GM23248 (cell line): ENCODE measurements around the gene MDH1B. TPM values are rescaled to one million over a fixed set of nuclear protein-coding genes. Genes with fewer than 3 reads are reported as not detected.

Experiments used
- DNase-seq: peaks from one replicate; pipeline ENCODE4 v3.0.0-alpha.2; 2015
- H2AFZ ChIP-seq: fragments of 200-600 bp; sonication (generic); 2 replicates; pipeline ENCODE4 v1.6.1; 2016; ENCODE audit warnings: antibody characterized with exemption
- H3F3A ChIP-seq: fragments of 200-600 bp; sonication (generic); 2 replicates; pipeline ENCODE4 v1.6.1; 2016; ENCODE audit warnings: mild to moderate bottlenecking, antibody characterized with exemption, mixed run types; ENCODE audit not compliant: insufficient read depth
- H3K27ac ChIP-seq: fragments of 200-600 bp; sonication (generic); 2 replicates; pipeline ENCODE4 v1.5.1; 2016; ENCODE audit warnings: mild to moderate bottlenecking
- H3K27me3 ChIP-seq: fragments of 200-600 bp; sonication (generic); replicated peaks from 2 replicates; pipeline ENCODE4 v1.6.1; 2016; ENCODE audit warnings: mild to moderate bottlenecking; ENCODE audit not compliant: insufficient read depth
- H3K36me3 ChIP-seq: fragments of 200-600 bp; sonication (generic); 2 replicates; pipeline ENCODE4 v1.6.1; 2016; ENCODE audit warnings: low read depth, mild to moderate bottlenecking
- H3K4me1 ChIP-seq: fragments of 200-600 bp; sonication (generic); 2 replicates; pipeline ENCODE4 v1.6.1; 2016; ENCODE audit warnings: mild to moderate bottlenecking; ENCODE audit not compliant: insufficient read depth
- H3K4me2 ChIP-seq: fragments of 200-600 bp; sonication (generic); one replicate; pipeline ENCODE4 v1.6.1; 2016; ENCODE audit warnings: mild to moderate bottlenecking; ENCODE audit not compliant: unreplicated experiment
- H3K4me3 ChIP-seq: fragments of 200-600 bp; sonication (generic); 2 replicates; pipeline ENCODE4 v1.5.1; 2016; ENCODE audit warnings: mild to moderate bottlenecking
- H3K79me2 ChIP-seq: fragments of 200-600 bp; sonication (generic); 2 replicates; pipeline ENCODE4 v1.6.1; 2016; ENCODE audit warnings: mild to moderate bottlenecking; ENCODE audit not compliant: insufficient read depth
- H3K9ac ChIP-seq: fragments of 200-600 bp; sonication (generic); 2 replicates; pipeline ENCODE4 v1.6.1; 2016; ENCODE audit warnings: mild to moderate bottlenecking
- H3K9me2 ChIP-seq: fragments of 200-600 bp; sonication (generic); 2 replicates; pipeline ENCODE4 v1.6.1; 2016; ENCODE audit warnings: mixed run types, mild to moderate bottlenecking, moderate library complexity; ENCODE audit not compliant: insufficient read depth
- H3K9me3 ChIP-seq: fragments of 200-600 bp; sonication (generic); one replicate; pipeline ENCODE4 v1.6.1; 2017; ENCODE audit warnings: low read depth
- H4K20me1 ChIP-seq: fragments of 200-600 bp; sonication (generic); 2 replicates; pipeline ENCODE4 v1.6.0; 2016; ENCODE audit not compliant: insufficient read depth
- EZH2 ChIP-seq: fragments of 200-600 bp; sonication (generic); IDR thresholded peaks from 2 replicates; pipeline ENCODE4 v1.6.1; 2018; ENCODE audit warnings: antibody characterized with exemption, mild to moderate bottlenecking; ENCODE audit not compliant: insufficient read depth, poor library complexity, severe bottlenecking
- EZH2phosphoT487 ChIP-seq: fragments of 200-600 bp; sonication (generic); IDR thresholded peaks from 2 replicates; pipeline ENCODE4 v1.6.1; 2018; ENCODE audit warnings: antibody characterized with exemption, moderate library complexity, mild to moderate bottlenecking, low read depth; ENCODE audit not compliant: insufficient read depth
- WGBS, 2 experiments: methylation state at CpG; one replicate each; pipeline ENCODE4 v1.1.6; 2015 to 2017; ENCODE audit warnings: low lambda C conversion rate in 2 of 2, low coverage in 1 of 2; ENCODE audit errors: missing lambda C conversion rate in 2 of 2; 5-methylcytosine and 5-hydroxymethylcytosine counted together
- in situ Hi-C: fragments of 300-500 bp; cut with MboI; formaldehyde crosslinking; loops from 2 replicates; pipeline ENCODE4 v1.15.0; 2020
- polyA plus RNA-seq: library from polyadenylated mRNA; unstranded; fragments of >200 nt; fragmentation: Nextera tagmentation; extraction: Ambion mirVana; gene quantifications from 2 replicates; pipeline ENCODE4 v1.2.1, GENCODE V29; 2016
- total RNA-seq: library from RNA; depleted of rRNA; stranded (reverse); fragments of >200 nt; shearing (Covaris generic); gene quantifications from 2 replicates; pipeline ENCODE4 v1.2.3, GENCODE V29; 2014

MDH1B gene
- total and polyA plus RNA-seq, 2 experiments from 2014 or later: 0.54 to 0.80 TPM

DNA sequence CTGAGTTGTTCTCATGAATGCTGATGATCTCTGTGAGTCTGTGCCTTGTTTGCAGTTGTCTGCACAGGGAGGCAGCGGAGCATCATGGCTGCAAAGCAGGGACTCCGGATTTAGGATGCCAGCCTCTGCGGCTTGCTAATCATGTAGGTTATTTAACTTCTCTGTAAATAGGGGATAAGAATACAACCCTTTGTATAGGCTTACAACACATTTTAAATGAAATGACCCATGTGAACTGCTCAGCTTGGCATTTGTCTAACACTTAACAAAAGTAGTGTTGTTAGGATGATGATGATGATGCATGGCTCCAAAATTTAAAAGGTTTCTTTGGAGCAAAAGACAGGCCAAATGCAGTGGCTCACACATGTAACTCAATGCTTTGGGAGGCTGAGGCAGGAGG, 66.3 kb downstream of the MDH1B start:
- H3K4me1 ChIP-seq: peaks cover 4% of the 10 kb centered on the region; the same call in 1 of the 2 replicates

DNA sequence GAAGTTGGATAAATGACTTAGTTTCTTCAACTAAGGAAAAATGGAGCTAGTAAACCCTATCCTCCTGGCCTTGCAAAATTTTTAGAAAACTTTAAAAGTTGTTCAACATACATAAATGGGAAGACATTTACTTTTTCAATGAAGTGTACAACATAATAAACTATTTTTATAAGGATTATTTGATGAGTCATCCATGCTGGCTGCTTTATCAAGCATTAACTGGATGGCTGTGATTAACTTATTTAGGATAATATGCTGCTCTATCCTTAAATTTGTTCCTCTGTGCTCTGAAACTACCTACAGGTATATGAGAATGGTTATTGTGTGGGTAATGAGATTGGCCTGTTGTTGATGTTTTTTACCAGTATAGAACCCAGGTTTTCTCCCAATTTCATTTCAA, 68.2 kb downstream of the MDH1B start:
- DNase-seq: peak; percentile 25
- peaks cover 4% of the 10 kb centered on the region; the same call in 1 of the 2 replicates for H3K4me1 ChIP-seq
- TF ChIP-seq EZH2phosphoT487 (no peak), EZH2 (no peak)
- H3K9me3 ChIP-seq: no peaks in the 10 kb centered on the region
- H3K27me3 ChIP-seq: no peaks in the 10 kb centered on the region
- H3K4me3 ChIP-seq: no peak overlapping the region
- no peaks in the 10 kb centered on the region for H4K20me1 ChIP-seq
- in situ Hi-C loops: loop anchor here (25.0 kb wide), 1 partner anchor 790 kb away; no protein-coding TSS in a partner anchor
- H2AFZ ChIP-seq: no peak overlapping the region
- no peaks in the 10 kb centered on the region for H3K79me2 ChIP-seq
- no peaks in the 10 kb centered on the region for H3K36me3 ChIP-seq
- no peaks in the 10 kb centered on the region for H3K9me2 ChIP-seq
- no peak overlapping the region for H3K27ac ChIP-seq
- no peak overlapping the region for H3K9ac ChIP-seq
- no peaks in the 10 kb centered on the region for H3F3A ChIP-seq
- no peak overlapping the region for H3K4me2 ChIP-seq

More for the DNA sequence above, 66.3 kb downstream of the MDH1B start:
- no peak overlapping the region for H3K4me3 ChIP-seq
- no peaks in the 10 kb centered on the region for H3K9me2 ChIP-seq
- no peaks in the 10 kb centered on the region; the same call in 1 of the 2 replicates for H3K27me3 ChIP-seq
- no peak for DNase-seq
- H3K27ac ChIP-seq: no peak overlapping the region
- 68 to 71% methylated on average over 3 of the region's 3 CpGs for WGBS, 2 experiments
- no peaks in the 10 kb centered on the region for H4K20me1 ChIP-seq
- H3K79me2 ChIP-seq: no peaks in the 10 kb centered on the region
- no peaks in the 10 kb centered on the region for H3K36me3 ChIP-seq
- H3K4me2 ChIP-seq: no peak overlapping the region
- TF ChIP-seq EZH2 (no peak), EZH2phosphoT487 (no peak)
- H2AFZ ChIP-seq: no peak overlapping the region
- no peaks in the 10 kb centered on the region for H3F3A ChIP-seq
- no peak overlapping the region for H3K9ac ChIP-seq
- no peaks in the 10 kb centered on the region for H3K9me3 ChIP-seq
- in situ Hi-C loops: loop anchor here (25.0 kb wide), 1 partner anchor 788 kb away; no protein-coding TSS in a partner anchor

DNA sequence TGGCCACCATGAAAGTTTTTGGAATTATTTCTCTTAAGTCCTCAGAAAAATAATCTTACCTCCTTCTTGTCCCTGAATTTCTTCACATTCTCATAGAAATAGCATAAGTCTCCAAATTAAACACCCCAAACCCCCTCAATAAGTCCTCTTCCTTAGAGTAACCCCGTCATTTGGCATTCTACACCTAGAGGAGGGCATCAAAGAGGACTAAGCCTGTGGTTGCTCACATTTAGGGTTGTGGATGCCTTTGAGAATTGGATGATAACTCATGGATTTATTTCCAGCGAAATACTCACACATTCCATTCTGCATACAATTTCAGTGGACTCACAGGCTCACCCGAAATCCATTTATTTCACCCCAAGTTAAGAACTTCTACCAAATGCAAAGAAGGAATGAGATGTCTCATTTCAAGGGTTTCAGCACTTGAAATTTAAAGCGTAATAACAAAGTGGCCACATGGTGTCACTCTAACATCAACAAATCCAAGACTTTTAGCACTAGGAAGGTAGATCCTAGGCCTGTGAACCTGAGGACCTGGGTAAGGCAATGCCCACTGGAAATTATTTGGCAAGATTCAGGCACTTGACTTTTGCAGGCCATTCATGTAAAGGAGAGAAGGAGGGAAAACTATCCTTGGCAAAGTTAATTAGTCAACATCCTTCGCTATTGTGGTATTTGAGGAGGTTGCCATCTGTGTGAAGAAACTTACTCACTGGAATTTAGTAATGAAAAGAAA, 71.6 kb downstream of the MDH1B start:
- H3K4me3 ChIP-seq: no peak overlapping the region
- in situ Hi-C loops: loop anchor here (25.0 kb wide), 1 partner anchor 794 kb away; no protein-coding TSS in a partner anchor
- no peaks in the 10 kb centered on the region for H3K36me3 ChIP-seq
- DNase-seq: peak; percentile 67
- no peak overlapping the region for H3K4me2 ChIP-seq
- 18 to 19% methylated on average over 5 of the region's 5 CpGs for whole genome bisulfite sequencing, 2 experiments
- no peak for TF ChIP-seq EZH2
- TF ChIP-seq EZH2phosphoT487: no peak
- no peak overlapping the region for H3K27ac ChIP-seq
- H3K27me3 ChIP-seq: no peaks in the 10 kb centered on the region
- no peak overlapping the region for H3K9ac ChIP-seq
- H3K79me2 ChIP-seq: no peaks in the 10 kb centered on the region
- H4K20me1 ChIP-seq: no peaks in the 10 kb centered on the region
- H3K4me1 ChIP-seq: no peaks in the 10 kb centered on the region
- no peaks in the 10 kb centered on the region for H3K9me2 ChIP-seq
- H3K9me3 ChIP-seq: no peaks in the 10 kb centered on the region
- no peaks in the 10 kb centered on the region for H3F3A ChIP-seq
- no peak overlapping the region for H2AFZ ChIP-seq

DNA sequence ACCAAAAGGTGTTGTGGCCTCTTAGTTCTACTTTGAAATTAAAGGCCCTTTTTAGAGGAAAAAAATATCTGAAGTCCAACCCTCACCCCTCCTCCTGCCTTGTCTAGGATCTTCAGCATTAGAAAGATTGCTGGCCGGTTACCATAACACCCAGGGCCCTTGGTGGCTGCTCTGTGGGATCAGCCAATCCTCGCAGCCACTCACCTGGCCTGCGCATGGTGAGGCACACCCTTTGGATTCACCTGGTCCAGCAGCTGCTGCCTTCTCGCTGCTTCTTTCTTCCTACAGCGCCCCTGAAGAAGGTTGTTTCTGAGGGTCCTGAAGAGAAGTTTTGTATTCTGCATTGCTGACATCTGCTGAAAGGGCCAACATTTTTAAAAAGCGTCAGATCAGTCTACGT, 72.2 kb downstream of the MDH1B start:
- Histone ChIP-seq H3K27ac (no peak overlapping the region), H2AFZ (no peak overlapping the region), H3K27me3 (no peaks in the 10 kb centered on the region), H3K36me3 (no peaks in the 10 kb centered on the region), H3K9ac (no peak overlapping the region), H4K20me1 (no peaks in the 10 kb centered on the region), H3K9me3 (no peaks in the 10 kb centered on the region), H3K9me2 (no peaks in the 10 kb centered on the region), H3F3A (no peaks in the 10 kb centered on the region), H3K4me2 (no peak overlapping the region), H3K4me3 (no peak overlapping the region), H3K79me2 (no peaks in the 10 kb centered on the region), H3K4me1 (no peaks in the 10 kb centered on the region)
- TF ChIP-seq EZH2phosphoT487: no peak
- no peak for TF ChIP-seq EZH2
- DNase-seq: no peak
- 51 to 54% methylated on average over 7 of the region's 7 CpGs for WGBS, 2 experiments
- in situ Hi-C loops: loop anchor here (25.0 kb wide), 1 partner anchor 794 kb away; no protein-coding TSS in a partner anchor
